Suppressor macrophage treated with lipopolysaccharide for 4 hours (primary cell): ENCODE results near the gene MXRA8.

Experiments
- DNase-seq: peaks from one replicate; pipeline ENCODE4 v3.0.0-alpha.2; 2020

Gene MXRA8

GRCh38 chr1:1306070-1306660 is 52.2 kb downstream of the MXRA8 start:
- peak; percentile 10 for DNase-seq

- peak; percentile 41 for DNase-seq
These were observed 52.9 kb downstream of the MXRA8 start for GRCh38 chr1:1305300-1306069.

- peak; percentile 53 for DNase-seq
These were observed 53.7 kb downstream of the MXRA8 start for GRCh38 chr1:1304331-1305299.

GRCh38 chr1:1303736-1304135 is 54.6 kb downstream of the MXRA8 start:
- DNase-seq: no peak

GRCh38 chr1:1302951-1303509 is 55.3 kb downstream of the MXRA8 start:
- no peak for DNase-seq
